NT2/D1 (cell line): ENCODE results near the gene CLSTN2.

Experiments
- DNase-seq: peaks from one replicate; pipeline ENCODE4 v3.0.0-alpha.2; 2011; ENCODE audit warnings: low read depth, low spot score
- H3K27me3 ChIP-seq: 2 replicates; pipeline ENCODE4 v1.6.0; 2011; ENCODE audit warnings: mild to moderate bottlenecking; ENCODE audit not compliant: insufficient read length, insufficient read depth
- H3K36me3 ChIP-seq: 2 replicates; pipeline ENCODE4 v1.6.1; 2011; ENCODE audit warnings: mild to moderate bottlenecking, low read length, mixed read lengths; ENCODE audit not compliant: insufficient read depth, insufficient read length
- H3K4me1 ChIP-seq: 2 replicates; pipeline ENCODE4 v1.5.1; 2011; ENCODE audit not compliant: insufficient read depth, insufficient read length
- H3K4me3 ChIP-seq: 2 replicates; pipeline ENCODE4 v1.5.1; 2011; ENCODE audit warnings: low read depth; ENCODE audit not compliant: insufficient read length
- H3K9ac ChIP-seq: 2 replicates; pipeline ENCODE4 v1.6.0; 2011; ENCODE audit warnings: low read depth; ENCODE audit not compliant: insufficient read length
- H3K9me3 ChIP-seq: 2 replicates; pipeline ENCODE4 v1.5.1; 2011; ENCODE audit warnings: mild to moderate bottlenecking, low read length; ENCODE audit not compliant: insufficient read depth
- SUZ12 ChIP-seq: IDR thresholded peaks from 2 replicates; pipeline ENCODE4 v1.6.1; 2011; ENCODE audit not compliant: insufficient read length, insufficient read depth; ENCODE audit errors: extremely low read depth
- YY1 ChIP-seq: IDR thresholded peaks from 2 replicates; pipeline ENCODE4 v1.6.1; 2011; ENCODE audit not compliant: insufficient read length, insufficient read depth
- ZNF274 ChIP-seq: IDR thresholded peaks from 2 replicates; pipeline ENCODE4 v1.6.1; 2011; ENCODE audit warnings: mild to moderate bottlenecking, low read depth, low read length

The CLSTN2 gene

GRCh38 chr3:140536926-140537726 lies 602.1 kb downstream of the CLSTN2 start:
- Histone ChIP-seq H3K9me3 (no peaks in the 10 kb centered on the region), H3K9ac (no peak overlapping the region), H3K4me1 (no peaks in the 10 kb centered on the region), H3K36me3 (no peaks in the 10 kb centered on the region), H3K27me3 (no peaks in the 10 kb centered on the region), H3K4me3 (no peak overlapping the region)
- TF ChIP-seq ZNF274, result no peak
- no peak for TF ChIP-seq YY1
- TF ChIP-seq SUZ12, result no peak
- no peak for DNase-seq

GRCh38 chr3:140537727-140538082 lies 602.7 kb downstream of the CLSTN2 start:
- DNase-seq, result no peak
- Histone ChIP-seq H3K36me3 (no peaks in the 10 kb centered on the region), H3K27me3 (no peaks in the 10 kb centered on the region), H3K4me1 (no peaks in the 10 kb centered on the region), H3K4me3 (no peak overlapping the region), H3K9ac (no peak overlapping the region), H3K9me3 (no peaks in the 10 kb centered on the region)
- no peak for TF ChIP-seq SUZ12
- TF ChIP-seq ZNF274, result no peak
- TF ChIP-seq YY1, result no peak

GRCh38 chr3:140540262-140540661 lies 605.3 kb downstream of the CLSTN2 start:
- no peaks in the 10 kb centered on the region for H3K9me3 ChIP-seq
- no peaks in the 10 kb centered on the region for H3K27me3 ChIP-seq
- no peak overlapping the region for H3K9ac ChIP-seq
- TF ChIP-seq YY1 (no peak), SUZ12 (no peak), ZNF274 (no peak)
- H3K36me3 ChIP-seq, result no peaks in the 10 kb centered on the region
- no peak overlapping the region for H3K4me3 ChIP-seq
- H3K4me1 ChIP-seq, result no peaks in the 10 kb centered on the region
- DNase-seq, result no peak

GRCh38 chr3:140541975-140542653 lies 607.1 kb downstream of the CLSTN2 start:
- Histone ChIP-seq H3K9ac (no peak overlapping the region), H3K36me3 (no peaks in the 10 kb centered on the region), H3K4me1 (no peaks in the 10 kb centered on the region), H3K4me3 (no peak overlapping the region), H3K9me3 (no peaks in the 10 kb centered on the region), H3K27me3 (no peaks in the 10 kb centered on the region)
- TF ChIP-seq YY1 (no peak), ZNF274 (no peak), SUZ12 (no peak)
- DNase-seq, result no peak

GRCh38 chr3:140545197-140545596 lies 610.2 kb downstream of the CLSTN2 start:
- no peak for DNase-seq
- Histone ChIP-seq H3K9me3 (no peaks in the 10 kb centered on the region), H3K36me3 (no peaks in the 10 kb centered on the region), H3K4me3 (no peak overlapping the region), H3K27me3 (no peaks in the 10 kb centered on the region), H3K9ac (no peak overlapping the region), H3K4me1 (no peaks in the 10 kb centered on the region)
- no peak for TF ChIP-seq YY1
- TF ChIP-seq SUZ12, result no peak
- TF ChIP-seq ZNF274, result no peak

GRCh38 chr3:140545756-140546155 lies 610.8 kb downstream of the CLSTN2 start:
- H3K27me3 ChIP-seq, result no peaks in the 10 kb centered on the region
- H3K4me1 ChIP-seq, result no peaks in the 10 kb centered on the region
- H3K9ac ChIP-seq, result no peak overlapping the region
- no peak for TF ChIP-seq ZNF274
- no peak for TF ChIP-seq SUZ12
- TF ChIP-seq YY1, result no peak
- H3K9me3 ChIP-seq, result no peaks in the 10 kb centered on the region
- no peak for DNase-seq
- H3K36me3 ChIP-seq, result no peaks in the 10 kb centered on the region
- H3K4me3 ChIP-seq, result no peak overlapping the region

DNA sequence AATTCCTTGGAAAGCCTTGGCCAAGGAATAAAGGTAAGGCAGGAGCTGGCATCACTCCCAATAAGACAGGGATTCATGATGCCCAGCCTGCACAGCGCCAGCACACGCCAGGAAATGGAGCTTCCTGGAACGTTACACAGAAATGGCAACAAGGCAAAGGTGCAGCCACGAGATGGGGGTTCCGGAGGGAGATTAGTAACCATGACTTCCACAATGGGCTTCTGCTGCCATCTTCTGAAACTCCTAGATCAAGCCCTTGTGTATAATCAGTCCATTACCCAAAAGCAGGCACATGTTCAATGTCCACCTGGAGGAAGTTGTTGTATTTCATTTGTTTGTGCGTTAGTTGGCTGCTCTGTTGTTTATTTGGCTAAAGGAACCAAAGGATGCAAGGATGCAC lies 611.7 kb downstream of the CLSTN2 start:
- Histone ChIP-seq H3K4me3 (no peak overlapping the region), H3K9ac (no peak overlapping the region), H3K36me3 (no peaks in the 10 kb centered on the region), H3K9me3 (no peaks in the 10 kb centered on the region), H3K27me3 (no peaks in the 10 kb centered on the region), H3K4me1 (no peaks in the 10 kb centered on the region)
- no peak for TF ChIP-seq ZNF274
- TF ChIP-seq SUZ12, result no peak
- no peak for TF ChIP-seq YY1
- DNase-seq, result no peak

DNA sequence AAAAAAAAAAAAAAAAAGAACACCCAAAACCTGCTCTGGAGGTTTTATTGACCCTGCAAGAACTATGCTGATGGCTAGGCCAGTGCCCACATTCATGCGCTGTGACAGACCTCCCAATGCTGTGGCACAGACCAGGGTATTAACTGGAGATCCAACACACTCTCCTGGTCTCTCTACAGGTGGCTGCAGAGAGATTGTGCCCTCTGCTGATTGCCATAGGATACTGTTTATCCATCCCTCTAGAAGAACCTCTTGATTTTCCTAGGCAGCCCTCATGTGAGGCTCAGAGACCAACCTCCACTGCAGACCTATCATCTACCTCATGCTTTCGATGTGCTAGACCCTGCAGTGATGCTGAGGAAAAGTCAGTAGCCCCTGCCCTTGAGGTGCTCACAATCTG lies 617.4 kb downstream of the CLSTN2 start:
- TF ChIP-seq ZNF274 (no peak), SUZ12 (no peak), YY1 (no peak)
- DNase-seq, result no peak
- Histone ChIP-seq H3K36me3 (no peaks in the 10 kb centered on the region), H3K4me3 (no peak overlapping the region), H3K4me1 (no peaks in the 10 kb centered on the region), H3K27me3 (no peaks in the 10 kb centered on the region), H3K9me3 (no peaks in the 10 kb centered on the region), H3K9ac (no peak overlapping the region)
